ENCODE results near the gene SLC9A9. TPM values are rescaled to one million over a fixed set of nuclear protein-coding genes. Genes with fewer than 3 reads are reported as not detected.

SLC9A9 gene
- total RNA-seq, 2 donors from 2014 or later = 23.6 to 31.0 TPM

DNA sequence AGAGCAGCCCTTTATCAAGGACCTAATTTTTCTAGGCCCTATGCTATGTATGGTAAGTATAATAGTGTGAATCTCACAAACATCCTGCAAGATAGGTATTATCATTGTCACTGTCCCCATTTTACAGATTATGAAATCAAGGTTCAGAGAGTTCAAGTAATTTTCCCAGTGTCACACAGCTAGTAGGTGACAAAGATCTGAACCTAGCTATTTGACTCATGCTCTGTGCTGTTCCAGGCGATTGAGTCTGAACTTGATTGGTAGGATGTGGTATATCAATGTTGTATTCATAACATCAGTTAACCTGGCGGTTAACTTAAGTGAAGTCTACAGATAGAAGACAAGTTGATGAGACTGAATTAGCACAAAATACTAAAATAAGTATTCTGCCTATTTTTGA is 498.8 kb downstream of the SLC9A9 start:
- DNase-seq (ENCODE audit: low spot score) = no peak
- Histone ChIP-seq H3K4me1 (replicated peaks) (no peaks in the 10 kb centered on the region), H3K9me3 (no peaks in the 10 kb centered on the region), H3K4me3 (no peak overlapping the region), H3K36me3 (no peaks in the 10 kb centered on the region), H3K27ac (no peak overlapping the region), H3K27me3 (replicated peaks; ENCODE audit: insufficient read depth) (no peaks in the 10 kb centered on the region)
- intact Hi-C loops (cut with DNase I) = no loop called here
- no peak for TF ChIP-seq POLR2AphosphoS5 (IDR thresholded peaks at IDR 0.05)
- no peak for TF ChIP-seq POLR2A (IDR thresholded peaks at IDR 0.05)
- TF ChIP-seq, protein P1, sequence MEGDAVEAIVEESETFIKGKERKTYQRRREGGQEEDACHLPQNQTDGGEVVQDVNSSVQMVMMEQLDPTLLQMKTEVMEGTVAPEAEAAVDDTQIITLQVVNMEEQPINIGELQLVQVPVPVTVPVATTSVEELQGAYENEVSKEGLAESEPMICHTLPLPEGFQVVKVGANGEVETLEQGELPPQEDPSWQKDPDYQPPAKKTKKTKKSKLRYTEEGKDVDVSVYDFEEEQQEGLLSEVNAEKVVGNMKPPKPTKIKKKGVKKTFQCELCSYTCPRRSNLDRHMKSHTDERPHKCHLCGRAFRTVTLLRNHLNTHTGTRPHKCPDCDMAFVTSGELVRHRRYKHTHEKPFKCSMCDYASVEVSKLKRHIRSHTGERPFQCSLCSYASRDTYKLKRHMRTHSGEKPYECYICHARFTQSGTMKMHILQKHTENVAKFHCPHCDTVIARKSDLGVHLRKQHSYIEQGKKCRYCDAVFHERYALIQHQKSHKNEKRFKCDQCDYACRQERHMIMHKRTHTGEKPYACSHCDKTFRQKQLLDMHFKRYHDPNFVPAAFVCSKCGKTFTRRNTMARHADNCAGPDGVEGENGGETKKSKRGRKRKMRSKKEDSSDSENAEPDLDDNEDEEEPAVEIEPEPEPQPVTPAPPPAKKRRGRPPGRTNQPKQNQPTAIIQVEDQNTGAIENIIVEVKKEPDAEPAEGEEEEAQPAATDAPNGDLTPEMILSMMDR (IDR thresholded peaks at IDR 0.05) = no peak
- 99% methylated on average over 2 of the region's 2 CpGs for WGBS

DNA sequence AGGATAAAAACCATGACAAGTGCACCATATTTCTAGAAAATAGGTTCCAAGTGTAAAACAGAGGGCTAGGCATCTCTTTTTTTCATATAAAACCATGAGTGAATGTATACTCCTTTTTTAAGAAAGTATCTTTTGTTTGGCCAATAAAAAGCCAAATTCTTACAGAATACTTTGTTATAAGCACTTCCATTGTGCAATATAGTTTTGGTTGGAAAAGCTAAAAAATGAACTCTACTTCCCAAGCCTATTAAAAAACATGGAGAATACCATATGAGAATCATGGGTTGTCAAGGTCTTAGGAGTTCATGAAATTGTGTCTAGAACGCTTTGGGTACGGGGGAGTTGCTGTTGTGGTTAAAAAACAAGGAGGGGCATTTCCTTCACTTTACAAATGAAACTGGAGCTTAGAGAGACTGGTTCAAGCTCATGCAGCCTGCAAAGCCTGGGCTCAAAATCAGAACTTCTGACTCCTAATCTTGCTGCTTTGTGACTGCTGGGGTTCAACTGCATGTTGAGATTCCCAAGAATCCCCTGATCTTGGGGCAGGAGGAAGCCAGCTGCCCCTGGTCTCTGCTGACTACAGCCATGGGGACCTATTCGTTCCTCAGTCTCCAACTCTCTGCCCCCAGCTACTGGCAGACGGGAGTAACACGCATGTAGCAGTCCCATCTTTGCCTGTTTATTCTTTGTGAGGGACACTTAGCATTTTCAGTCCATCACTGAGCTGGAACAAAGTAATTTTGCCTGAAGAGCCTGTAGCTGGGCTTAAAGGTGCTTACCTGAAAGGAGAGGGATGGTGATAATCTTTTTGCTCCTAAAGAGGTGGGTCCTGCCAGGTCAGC is 499.6 kb downstream of the SLC9A9 start:
- DNase-seq (ENCODE audit: low spot score) = no peak
- intact Hi-C loops (cut with DNase I) = no loop called here
- Histone ChIP-seq H3K9me3 (no peaks in the 10 kb centered on the region), H3K27me3 (replicated peaks; ENCODE audit: insufficient read depth) (no peaks in the 10 kb centered on the region), H3K4me1 (replicated peaks) (no peaks in the 10 kb centered on the region), H3K27ac (no peak overlapping the region), H3K36me3 (no peaks in the 10 kb centered on the region), H3K4me3 (no peak overlapping the region)
- TF ChIP-seq, protein P1 (IDR thresholded peaks at IDR 0.05) = no peak
- TF ChIP-seq POLR2AphosphoS5 (IDR thresholded peaks at IDR 0.05) (no peak), POLR2A (IDR thresholded peaks at IDR 0.05) (no peak)
- WGBS = 93% methylated on average over 5 of the region's 5 CpGs

DNA sequence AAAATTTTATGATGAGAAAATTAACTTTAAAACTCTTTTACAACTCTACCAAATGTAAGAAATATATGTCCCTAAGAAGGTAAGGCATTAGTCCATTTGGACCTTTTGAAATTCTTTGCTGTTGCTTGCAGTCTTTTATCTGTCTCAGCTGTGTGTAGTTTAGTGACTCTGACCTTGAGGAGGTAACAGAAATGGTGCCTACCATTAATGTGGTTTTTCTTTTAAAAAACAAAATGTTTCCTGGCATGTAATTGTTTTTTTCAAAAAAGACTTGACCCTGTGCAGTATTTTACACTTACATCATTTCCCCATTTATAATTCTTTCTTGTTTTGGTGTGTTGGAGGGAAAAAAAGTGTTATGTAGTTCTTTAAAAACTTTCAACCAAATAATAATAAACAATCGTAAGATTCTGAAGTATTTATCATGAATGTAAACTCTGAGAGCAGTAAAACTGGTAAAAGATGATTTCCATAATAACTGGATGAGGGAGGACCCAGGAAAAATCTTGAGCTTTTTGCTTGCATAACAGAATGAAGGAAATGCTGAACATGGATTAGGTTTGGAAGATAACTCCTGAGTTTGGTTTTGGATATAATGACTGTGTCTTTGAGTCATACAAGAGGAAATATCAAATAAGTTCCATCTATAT is 503.6 kb downstream of the SLC9A9 start:
- intact Hi-C loops (cut with DNase I) = no loop called here

GRCh38 chr3:143343944-143344343 is 504.3 kb downstream of the SLC9A9 start:
- Histone ChIP-seq H3K27me3 (replicated peaks; ENCODE audit: insufficient read depth) (no peaks in the 10 kb centered on the region), H3K9me3 (no peaks in the 10 kb centered on the region), H3K36me3 (no peaks in the 10 kb centered on the region), H3K27ac (no peak overlapping the region), H3K4me1 (replicated peaks) (no peaks in the 10 kb centered on the region), H3K4me3 (no peak overlapping the region)
- WGBS = 70% methylated on average over 1 of the region's 1 CpG
- DNase-seq (ENCODE audit: low spot score) = no peak
- intact Hi-C loops (cut with DNase I) = no loop called here
- TF ChIP-seq POLR2AphosphoS5 (IDR thresholded peaks at IDR 0.05) (no peak), POLR2A (IDR thresholded peaks at IDR 0.05) (no peak)
- TF ChIP-seq, protein P1 (IDR thresholded peaks at IDR 0.05) = no peak

More for the DNA sequence above, 503.6 kb downstream of the SLC9A9 start:
- Histone ChIP-seq H3K4me3 (no peak overlapping the region), H3K27ac (no peak overlapping the region), H3K4me1 (replicated peaks) (no peaks in the 10 kb centered on the region), H3K27me3 (replicated peaks; ENCODE audit: insufficient read depth) (no peaks in the 10 kb centered on the region), H3K36me3 (no peaks in the 10 kb centered on the region), H3K9me3 (no peaks in the 10 kb centered on the region)
- WGBS = 73% methylated on average over 1 of the region's 1 CpG
- no peak for DNase-seq (ENCODE audit: low spot score)
- TF ChIP-seq, protein P1 (IDR thresholded peaks at IDR 0.05) = no peak
- no peak for TF ChIP-seq POLR2A (IDR thresholded peaks at IDR 0.05)
- no peak for TF ChIP-seq POLR2AphosphoS5 (IDR thresholded peaks at IDR 0.05)

All from prostate gland (tissue), 2 donors.